GM19438 (cell line): ENCODE measurements around the gene CPXM2.

Experiments
- ATAC-seq: cut with Tn5 transposase; IDR thresholded peaks from one replicate; pipeline ENCODE4 v1.9.1; 2021; ENCODE audit warnings: low read depth; ENCODE audit not compliant: unreplicated experiment

The CPXM2 gene

DNA sequence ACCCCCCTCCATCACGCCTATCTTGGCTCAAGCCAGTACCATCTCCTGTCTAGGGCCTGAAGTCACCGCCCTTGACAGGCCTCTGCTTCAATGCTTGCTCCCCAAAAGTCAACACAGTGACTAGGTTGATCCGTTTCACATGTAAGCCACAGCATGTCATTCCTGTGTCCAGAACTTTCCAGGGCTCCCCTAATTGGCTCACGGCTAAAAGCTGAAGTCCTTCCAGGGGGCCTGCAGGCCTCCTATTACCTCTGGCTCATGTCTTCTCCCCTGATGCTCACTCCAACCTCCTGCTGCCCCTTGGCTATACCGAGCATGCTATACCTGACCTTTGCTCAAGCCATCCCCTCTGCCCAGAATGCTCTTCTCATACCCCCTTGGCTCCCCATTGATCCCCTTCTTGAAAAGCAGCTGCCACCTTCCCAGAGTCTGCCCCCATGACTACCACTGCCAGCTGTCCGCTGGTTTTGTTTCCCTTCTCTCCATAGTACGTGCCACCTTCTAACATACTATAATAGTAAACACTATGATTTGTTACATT lies 39.1 kb downstream of the CPXM2 start:
- no peak for ATAC-seq

DNA sequence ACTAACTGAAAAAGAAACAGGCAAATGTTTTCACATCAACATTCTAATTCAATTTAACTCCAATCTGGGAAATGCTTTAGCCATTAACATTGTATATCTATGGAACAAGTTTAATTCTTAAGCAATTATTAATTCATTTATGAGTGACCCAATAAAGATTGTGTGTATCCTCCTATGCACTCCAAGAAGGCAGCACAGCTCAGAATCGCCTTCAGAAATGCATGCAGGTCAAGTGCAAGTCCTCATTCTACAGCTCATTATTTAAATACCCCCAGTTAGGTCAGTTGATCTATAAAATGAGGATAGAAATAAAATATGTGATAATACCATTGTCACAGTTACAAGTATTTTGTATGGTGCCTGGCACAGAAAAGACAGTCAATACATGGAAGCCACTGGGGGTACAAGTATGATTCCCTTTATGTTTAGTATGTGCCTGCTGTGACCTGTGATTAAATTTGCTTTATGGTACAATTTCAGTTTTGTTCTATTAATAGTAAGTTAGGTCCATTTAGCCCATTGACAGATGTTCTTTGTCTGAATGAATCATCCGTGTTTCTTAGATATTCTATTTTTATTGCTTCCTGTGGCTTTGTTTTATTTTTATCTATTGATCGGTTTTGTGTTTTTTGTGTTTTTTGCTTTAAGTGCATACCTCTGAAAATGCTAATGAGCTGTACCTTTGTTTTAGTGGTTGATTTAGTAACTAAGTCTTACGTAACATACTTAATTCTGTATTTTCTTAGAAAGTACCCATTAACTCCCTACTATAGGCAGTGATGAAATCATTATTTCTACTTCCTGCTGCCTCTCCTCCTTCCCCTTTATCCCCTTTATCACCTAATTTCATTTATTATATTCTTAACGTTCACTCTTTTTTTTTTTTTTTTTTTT lies 42.8 kb downstream of the CPXM2 start:
- ATAC-seq, result peak; percentile 76

DNA sequence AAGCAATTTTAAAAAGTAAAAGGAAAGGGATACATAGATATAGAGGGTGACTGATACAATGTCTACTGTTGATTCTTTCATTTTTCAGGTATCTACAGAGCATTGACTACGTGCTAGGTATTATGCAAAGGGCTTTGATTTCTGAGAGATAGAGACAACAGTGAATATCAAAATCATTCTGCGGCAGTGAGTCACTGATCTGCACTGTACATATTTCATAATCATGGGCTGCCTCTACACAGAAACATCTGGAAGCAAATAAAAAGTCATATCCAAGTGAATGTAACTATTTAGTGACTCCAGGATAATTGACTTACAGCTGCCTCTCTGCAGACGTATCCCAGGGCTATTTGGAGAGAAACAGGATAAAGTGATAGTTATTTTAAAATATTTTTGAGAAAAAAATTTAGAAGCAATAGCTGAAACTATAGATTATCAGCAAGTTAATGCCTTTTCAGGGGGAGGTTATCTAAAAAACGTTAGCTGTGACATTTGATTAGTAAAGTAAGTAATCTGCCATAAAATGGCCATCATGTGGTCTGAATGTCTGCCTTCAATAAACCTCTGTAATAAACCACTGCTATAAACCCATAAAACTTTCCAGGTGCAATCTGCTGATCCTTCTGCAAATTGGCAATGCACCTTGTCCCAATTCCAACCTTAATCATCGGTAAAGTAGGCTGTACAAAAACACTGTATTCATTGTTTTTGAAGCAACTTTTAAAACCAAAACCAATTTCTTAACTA lies 43.7 kb downstream of the CPXM2 start:
- no peak for ATAC-seq

DNA sequence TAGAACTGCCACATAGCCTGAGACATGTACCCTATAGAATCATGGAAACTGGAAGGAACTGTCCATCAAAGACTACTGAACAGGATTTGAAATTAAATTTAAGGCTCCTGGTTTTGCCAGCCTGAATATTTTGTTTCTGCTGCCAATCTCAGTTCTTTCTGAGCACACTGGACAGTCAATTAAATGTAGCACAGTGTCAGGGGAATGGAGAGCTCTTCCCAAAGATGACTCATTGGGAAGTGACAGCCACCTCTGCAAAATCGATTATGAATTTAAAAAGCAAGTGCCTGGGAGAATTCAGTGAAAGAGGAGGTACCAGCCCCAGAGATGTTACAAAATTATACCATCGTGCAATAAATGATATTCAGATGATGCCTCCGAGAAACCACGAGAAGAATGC lies 47.8 kb downstream of the CPXM2 start:
- ATAC-seq, result no peak

DNA sequence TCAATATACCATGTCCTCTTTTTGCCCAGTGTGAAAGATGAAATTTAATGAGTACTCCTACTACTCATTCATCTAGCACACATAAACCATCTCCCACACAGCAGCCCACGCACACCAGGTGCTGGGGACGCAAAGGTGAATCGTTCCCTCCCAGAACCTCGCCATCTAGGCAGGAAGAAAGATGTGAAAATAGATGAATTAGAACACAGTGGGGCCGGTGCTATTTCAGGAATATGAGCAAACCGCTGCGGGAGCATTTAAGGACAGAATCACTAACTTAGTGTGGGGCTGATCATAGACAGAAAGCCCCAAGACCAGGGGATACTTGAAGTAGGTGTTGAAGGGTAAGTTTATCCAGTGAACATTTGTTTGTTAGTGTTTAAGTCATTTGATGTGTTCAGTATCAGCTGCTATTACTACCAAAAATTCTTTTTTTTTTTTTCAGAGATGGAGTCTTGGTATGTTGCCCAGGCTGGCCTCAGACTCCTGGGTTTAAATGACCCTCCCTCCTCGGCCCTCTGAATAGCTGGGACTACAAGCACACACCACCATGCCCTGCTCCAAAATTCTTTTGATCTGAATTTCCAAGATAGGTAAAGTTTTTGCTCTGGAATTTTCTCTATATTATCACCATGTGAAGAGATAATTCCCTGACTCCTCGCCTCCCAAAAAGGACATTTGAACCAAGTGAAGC lies 48.8 kb downstream of the CPXM2 start:
- ATAC-seq, result no peak

DNA sequence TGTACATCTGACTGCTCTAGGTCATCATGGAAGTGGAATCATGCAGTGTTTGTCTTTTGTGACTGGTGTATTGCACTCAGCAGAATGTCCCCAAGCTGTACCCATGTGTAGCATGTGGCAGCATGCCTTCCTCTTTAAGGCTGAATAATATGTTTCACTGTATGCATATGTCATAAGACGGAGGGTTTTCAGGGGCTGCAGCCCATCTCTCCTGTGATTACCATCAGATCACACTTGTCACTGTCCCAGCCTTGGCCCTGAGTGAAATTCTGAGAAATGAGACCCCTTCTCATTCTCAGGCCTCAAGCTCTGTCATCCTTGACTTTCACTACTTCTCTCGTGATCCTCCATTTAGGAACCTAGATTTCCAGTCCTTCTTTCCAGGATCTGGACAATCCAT lies 50.0 kb downstream of the CPXM2 start:
- no peak for ATAC-seq

DNA sequence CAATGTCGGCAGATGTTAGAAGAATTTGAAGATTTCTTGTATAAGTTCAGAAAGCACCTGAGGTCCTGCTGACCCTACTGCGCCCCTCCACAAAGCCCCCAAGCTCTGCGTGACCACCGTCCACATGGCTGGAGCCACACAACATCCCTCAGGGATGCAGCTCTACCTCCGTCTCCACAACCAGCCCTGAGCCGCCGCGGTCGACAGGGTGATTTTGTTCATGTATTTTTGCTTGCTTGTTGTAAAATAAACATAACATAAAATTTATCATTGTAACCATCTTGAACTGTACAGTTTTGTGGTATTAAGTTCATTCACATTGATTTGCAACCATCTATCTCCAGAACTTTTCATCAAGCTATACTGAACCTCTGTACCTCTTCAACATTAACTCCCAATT lies 50.5 kb downstream of the CPXM2 start:
- no peak for ATAC-seq

DNA sequence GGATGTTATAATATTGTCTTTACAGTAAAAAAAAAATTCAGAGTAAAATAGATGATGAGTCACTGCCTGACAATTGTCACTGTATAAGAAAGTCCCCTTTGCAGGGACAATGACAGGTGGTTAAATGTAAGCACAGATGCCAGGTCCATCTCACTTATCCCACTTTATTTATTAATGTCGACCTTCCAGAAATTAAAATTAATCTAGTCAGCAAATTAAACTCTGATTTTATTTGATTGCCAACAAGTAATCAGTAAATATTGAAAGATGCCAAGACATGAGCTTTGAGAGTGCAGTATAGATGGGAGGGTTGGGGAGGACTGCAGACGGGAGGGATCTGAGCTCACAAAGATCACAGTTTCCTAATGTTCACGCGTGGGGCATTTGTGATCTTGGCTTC lies 50.9 kb downstream of the CPXM2 start:
- no peak for ATAC-seq

DNA sequence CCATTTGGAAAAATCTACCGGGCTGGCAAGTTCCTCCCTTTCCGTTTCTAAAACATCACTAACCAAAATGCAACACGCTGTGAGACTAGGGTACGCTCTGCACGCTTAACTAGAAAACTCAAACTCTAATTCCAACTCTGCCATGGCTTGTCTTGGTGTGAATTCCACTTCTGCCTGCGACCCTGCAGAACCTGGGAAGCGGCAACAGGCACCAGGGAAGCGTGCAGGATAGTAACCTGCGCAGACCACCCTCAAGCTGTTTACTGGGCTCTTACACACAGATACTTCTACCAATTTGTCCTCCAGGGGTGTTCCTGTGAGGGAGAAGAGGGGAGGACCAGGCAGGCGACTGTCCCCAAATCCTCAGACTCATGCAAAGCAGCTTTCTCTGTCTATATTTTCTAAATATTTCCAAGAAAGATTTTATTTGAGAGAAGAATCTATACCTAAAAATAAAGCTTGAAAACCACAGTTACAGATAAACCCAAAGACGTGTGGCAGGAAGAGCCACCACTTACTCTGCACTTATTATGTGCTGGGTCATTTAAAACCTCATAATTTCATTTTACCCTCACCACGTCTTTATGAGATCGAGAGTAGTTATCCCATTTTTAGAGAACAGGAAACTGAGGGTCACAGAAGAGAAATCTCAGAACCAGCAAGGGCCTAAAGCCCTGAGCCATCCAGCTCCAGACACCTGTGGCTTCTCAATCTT lies 52.9 kb downstream of the CPXM2 start:
- ATAC-seq, result no peak

DNA sequence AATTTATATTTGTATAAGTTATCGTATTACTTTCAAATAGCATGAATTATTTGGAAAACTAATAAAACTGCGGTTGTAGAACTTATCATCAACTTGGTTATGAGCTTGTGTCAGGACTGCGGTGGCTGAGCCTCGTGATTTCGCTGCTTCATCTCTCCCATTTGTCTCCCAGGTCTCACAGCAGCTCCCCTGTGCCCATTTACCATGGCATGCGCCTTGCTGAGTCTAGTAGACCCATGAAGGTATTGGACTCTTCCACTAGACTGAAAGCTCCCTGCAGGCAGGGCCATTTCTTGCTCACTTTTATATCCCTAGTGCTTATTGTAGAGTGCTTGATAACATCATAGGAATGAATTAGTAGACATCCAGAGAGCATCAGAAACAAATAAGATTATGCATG lies 53.9 kb downstream of the CPXM2 start:
- no peak for ATAC-seq

DNA sequence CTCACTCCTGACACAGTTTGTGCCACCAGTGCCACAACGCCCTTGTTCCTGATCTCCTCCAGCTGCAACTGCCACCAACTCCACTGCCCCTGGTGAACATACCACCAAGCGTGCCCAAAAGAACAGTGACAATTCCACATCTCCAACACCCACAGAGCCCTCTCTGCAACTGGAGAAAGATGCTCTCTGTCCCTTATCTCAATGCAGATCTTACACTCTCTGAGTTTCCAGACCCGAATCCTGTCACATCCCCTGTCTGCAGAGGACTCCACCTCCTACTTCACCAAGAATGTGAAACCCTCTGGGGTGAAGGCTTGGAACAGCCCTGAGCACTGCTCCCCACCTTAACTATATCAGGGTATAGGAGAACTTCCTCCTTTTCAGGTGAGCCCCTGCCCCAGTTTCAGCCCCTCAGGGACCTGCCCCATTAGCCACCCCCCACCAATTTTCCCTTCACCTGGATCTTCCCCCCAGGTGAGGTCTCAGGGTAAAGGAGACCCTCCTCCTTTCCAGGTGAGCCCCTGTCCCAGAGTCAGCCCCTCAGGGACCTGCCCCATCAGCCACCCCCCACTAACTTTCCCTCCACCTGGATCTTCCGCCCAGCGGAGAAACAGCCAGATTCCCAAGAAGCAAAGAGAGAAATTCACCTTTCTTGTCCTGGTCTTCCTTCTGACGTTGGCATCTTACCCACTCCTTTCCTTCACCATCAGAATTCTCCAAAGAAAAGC lies 55.0 kb downstream of the CPXM2 start:
- ATAC-seq, result no peak

DNA sequence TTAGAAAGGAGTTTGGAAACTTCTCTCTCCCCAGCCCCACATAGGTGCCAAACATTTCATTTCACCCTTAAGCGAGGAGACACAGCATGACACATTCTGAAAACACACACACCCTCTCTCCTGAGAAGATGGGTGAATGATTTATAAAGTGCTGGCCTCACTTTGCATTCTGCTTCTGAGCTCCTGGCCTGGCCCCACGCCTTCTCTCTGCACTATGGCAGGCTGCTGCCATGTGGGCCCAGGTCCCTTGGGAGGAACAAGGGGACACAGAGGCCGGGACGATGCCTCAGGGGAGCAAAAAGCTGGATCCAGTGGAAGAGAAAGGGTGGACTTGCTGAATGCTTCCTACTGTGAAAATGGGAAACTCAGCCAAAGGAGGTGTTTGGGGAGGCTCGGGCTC lies 56.0 kb downstream of the CPXM2 start:
- peak; percentile 98 for ATAC-seq

DNA sequence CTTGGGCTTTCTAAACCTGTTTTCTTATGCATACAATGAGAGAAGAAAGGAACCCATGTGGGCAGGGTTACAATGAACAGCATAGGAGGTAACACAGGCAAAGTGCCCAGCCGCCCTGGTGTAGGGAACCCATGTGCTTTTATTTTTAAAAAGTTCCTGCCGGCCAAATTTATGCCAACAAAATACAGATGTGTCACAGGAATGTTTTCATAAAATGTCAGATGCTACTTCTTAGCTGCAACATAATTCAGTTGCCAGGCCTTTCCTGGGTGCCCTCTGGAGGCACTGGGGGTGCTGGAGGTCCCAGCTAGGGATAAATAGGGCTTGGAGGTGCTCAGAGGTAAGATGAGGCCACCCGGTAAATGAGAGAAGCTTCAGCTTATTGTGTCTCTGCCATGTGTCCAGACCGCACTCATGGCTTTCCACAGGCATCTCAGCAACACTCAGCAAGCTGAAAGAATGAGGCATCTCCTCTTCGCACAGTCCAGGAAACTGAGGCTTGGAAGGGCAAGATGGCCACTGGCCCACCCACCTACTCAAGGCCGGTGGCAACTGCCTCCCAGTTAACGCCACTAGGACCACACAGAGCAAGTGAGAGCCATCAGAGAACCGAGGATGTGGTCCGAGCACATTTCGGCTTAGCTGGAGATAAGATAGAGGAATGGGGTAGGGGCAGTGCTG lies 58.3 kb downstream of the CPXM2 start:
- no peak for ATAC-seq

DNA sequence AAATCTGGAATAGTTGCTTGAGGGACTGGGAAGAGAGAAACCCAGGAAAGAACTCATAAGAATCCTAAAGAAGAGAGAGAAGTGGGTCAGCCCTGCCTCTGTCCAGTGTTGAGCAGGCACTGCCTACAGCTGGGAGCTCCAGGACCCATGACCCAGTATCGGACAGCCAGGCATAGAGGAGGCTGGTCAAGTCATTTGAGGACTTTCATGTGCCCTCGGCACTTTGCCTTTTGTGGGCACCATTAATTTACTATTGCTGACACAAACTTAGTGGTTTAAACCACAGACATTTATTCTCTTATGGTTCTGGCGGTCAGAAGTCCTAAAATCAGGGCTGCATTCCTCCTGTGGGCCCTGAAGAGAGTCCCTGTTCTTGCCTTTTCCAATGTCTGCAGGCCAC lies 60.3 kb downstream of the CPXM2 start:
- ATAC-seq, result no peak

DNA sequence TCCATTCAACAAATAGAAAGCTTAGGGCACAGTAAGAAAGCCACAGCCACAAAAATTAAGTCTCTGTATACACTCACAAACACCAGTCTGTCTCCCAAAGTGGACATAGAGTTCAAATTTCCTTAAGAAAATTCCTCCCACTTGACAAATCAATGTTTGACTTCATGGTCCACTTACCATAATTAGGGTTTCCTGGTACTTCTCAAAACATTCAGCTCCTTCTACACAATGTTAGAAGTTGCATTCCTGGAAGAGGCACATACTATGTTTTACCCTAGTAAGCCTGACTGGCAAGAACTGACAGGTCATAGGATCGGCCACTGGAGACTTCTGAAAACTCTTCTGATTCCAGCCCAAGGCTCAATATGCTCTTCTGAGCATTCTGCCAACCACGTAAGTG lies 70.5 kb downstream of the CPXM2 start:
- no peak for ATAC-seq

DNA sequence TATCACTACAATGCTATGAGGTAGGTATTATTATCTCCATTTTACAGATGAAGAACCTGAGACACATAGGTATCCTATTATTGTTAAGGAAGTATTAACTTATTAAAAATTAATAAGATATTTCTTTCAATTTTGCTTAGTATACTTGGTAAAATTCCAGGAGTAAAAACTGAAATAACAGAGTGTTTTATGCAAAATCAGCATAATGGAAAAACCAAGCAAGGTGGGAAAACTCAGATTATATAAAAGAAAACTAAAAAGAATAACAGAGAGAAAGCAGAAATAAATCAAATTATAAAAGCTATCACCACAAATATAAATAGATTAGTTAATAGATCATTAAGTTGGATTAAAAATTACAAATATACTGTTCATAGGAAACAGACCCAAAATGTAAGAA lies 82.0 kb downstream of the CPXM2 start:
- ATAC-seq, result no peak

DNA sequence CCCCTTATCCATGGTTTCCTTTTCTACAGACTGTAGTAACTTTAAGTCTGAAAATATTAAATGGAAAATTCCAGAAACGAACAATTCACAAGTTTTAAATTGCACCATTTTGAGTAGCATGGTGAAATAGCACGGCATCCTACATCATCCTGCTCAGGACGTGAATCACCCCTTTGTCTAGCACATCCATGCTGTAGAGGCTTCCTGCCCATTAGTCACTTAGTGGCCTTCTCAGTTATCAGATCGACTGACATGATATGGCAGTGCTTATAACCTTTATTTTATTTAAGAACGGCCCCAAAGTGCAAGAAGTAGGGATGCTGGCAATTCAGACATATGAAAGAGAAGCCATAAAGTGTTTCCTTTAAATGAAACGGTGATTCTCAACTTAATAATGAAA lies 82.7 kb downstream of the CPXM2 start:
- no peak for ATAC-seq

DNA sequence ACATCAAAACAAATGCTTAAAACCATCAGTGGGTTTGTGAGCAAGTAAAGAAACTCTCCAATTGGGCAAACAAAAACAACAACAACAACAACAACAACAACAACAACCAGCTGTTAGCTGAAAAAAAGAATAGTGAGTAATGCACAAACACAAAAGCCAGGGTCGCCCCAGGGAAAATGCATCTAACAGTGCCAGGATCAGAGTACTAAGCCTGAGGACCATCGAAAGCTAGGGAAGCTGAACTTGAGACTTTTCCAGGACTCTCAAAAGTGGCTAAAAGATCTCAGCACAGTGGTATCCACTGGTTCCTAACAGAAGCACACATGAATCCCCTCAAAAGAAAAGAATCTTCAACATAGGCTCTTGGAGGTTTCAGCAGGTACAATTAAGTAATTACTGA lies 83.3 kb downstream of the CPXM2 start:
- ATAC-seq, result no peak

DNA sequence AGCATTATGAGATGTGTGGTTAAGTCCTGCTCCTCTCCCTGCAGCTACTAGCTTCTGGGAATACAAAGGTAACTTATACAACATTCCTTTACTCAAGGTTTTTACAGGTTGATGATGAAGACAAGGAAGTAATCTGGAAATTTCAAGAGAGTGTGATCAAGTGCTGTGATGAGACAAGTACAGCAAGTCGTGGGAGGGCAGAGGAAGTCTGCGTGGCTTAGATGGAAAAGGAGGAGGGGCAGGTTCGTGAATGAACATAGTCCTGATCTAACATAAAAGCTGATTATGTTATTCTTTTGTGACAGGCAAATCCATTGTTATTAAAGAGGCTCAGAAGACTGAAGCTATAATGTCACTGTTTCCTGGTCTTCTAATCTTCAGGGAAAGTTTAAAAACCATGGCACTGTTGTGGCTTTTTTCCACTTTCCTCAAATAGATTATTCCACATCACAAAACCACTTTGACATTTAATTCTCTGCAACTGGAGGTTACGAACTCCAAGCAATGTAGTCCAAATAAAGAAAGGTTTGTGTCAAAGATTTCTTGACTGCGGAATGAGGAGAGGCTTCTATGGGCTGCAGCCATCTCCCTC lies 84.1 kb downstream of the CPXM2 start:
- no peak for ATAC-seq
